Activated T-helper 1 cell treated with Interleukin-2 at 50 U/mL for 16 hours (primary cell): ENCODE measurements around the gene CEACAM18.
"Not testable (repeated sequence)": the region's sequence is repeated elsewhere in the genome, so short reads cannot be mapped to it uniquely, and the experiment has no call there.

ENCODE experiments used
- DNase-seq: peaks from one replicate; pipeline ENCODE4 v3.0.0-alpha.2; 2020; ENCODE audit warnings: low read depth

CEACAM18 gene

GRCh38 chr19:51461723-51462161 lies 16.6 kb upstream of the CEACAM18 start:
- no peak for DNase-seq

- no peak for DNase-seq
These were observed 16.1 kb upstream of the CEACAM18 start for GRCh38 chr19:51462276-51462675.

GRCh38 chr19:51462681-51463080 lies 15.7 kb upstream of the CEACAM18 start:
- DNase-seq, result no peak

GRCh38 chr19:51463976-51464581 lies 14.3 kb upstream of the CEACAM18 start:
- not testable (repeated sequence) for DNase-seq

GRCh38 chr19:51466723-51467122 lies 11.6 kb upstream of the CEACAM18 start:
- DNase-seq, result no peak

- DNase-seq, result no peak
These were observed 10.3 kb upstream of the CEACAM18 start for GRCh38 chr19:51467864-51468544.

GRCh38 chr19:51468545-51468920 lies 9.8 kb upstream of the CEACAM18 start:
- DNase-seq, result no peak

GRCh38 chr19:51469162-51469561 lies 9.2 kb upstream of the CEACAM18 start:
- DNase-seq, result no peak

GRCh38 chr19:51469629-51470028 lies 8.7 kb upstream of the CEACAM18 start:
- no peak for DNase-seq

GRCh38 chr19:51470966-51471365 lies 7.4 kb upstream of the CEACAM18 start:
- no peak for DNase-seq

GRCh38 chr19:51471527-51471926 lies 6.8 kb upstream of the CEACAM18 start:
- DNase-seq, result no peak

- DNase-seq, result no peak
These were observed 5.7 kb upstream of the CEACAM18 start for GRCh38 chr19:51472607-51473006.

- peak; percentile 59 for DNase-seq
These were observed 5.2 kb upstream of the CEACAM18 start for GRCh38 chr19:51473009-51473707.

GRCh38 chr19:51476164-51476563 lies 2.2 kb upstream of the CEACAM18 start:
- no peak for DNase-seq

GRCh38 chr19:51477344-51477743 lies 995 bp upstream of the CEACAM18 start:
- no peak for DNase-seq

GRCh38 chr19:51479531-51480331 lies 1.4 kb downstream of the CEACAM18 start:
- DNase-seq, result no peak

- DNase-seq, result no peak
These were observed 2.3 kb downstream of the CEACAM18 start for GRCh38 chr19:51480590-51480989.

GRCh38 chr19:51485960-51486660 lies 7.8 kb downstream of the CEACAM18 start:
- no peak for DNase-seq

GRCh38 chr19:51488491-51488890 lies 10.2 kb downstream of the CEACAM18 start:
- no peak for DNase-seq

GRCh38 chr19:51489113-51489512 lies 10.8 kb downstream of the CEACAM18 start:
- DNase-seq, result no peak

GRCh38 chr19:51490676-51491075 lies 12.3 kb downstream of the CEACAM18 start:
- no peak for DNase-seq

GRCh38 chr19:51491586-51491985 lies 13.2 kb downstream of the CEACAM18 start:
- DNase-seq, result no peak
